BLaER1 (cell line): ENCODE results near the gene PLEKHJ1.

Experiments
- H3K27ac ChIP-seq: shearing (Covaris generic); formaldehyde crosslinking; 2 replicates; pipeline ENCODE4 v1.8.1; 2022
- H3K27me3 ChIP-seq: shearing (Covaris generic); formaldehyde crosslinking; 2 replicates; pipeline ENCODE4 v1.8.1; 2022
- H3K36me3 ChIP-seq: shearing (Covaris generic); formaldehyde crosslinking; 2 replicates; pipeline ENCODE4 v1.8.1; 2022
- H3K4me1 ChIP-seq: shearing (Covaris generic); formaldehyde crosslinking; 2 replicates; pipeline ENCODE4 v1.8.1; 2022
- H3K4me2 ChIP-seq: shearing (Covaris generic); formaldehyde crosslinking; 2 replicates; pipeline ENCODE4 v1.8.1; 2022
- H3K4me3 ChIP-seq: shearing (Covaris generic); formaldehyde crosslinking; 2 replicates; pipeline ENCODE4 v1.8.1; 2022
- H3K9ac ChIP-seq: shearing (Covaris generic); formaldehyde crosslinking; 2 replicates; pipeline ENCODE4 v1.8.1; 2022
- H3K9me3 ChIP-seq: shearing (Covaris generic); formaldehyde crosslinking; 2 replicates; pipeline ENCODE4 v1.8.1; 2022
- H4K20me1 ChIP-seq: shearing (Covaris generic); formaldehyde crosslinking; 2 replicates; pipeline ENCODE4 v1.8.1; 2022
- Cebpa-rat ChIP-seq: shearing (Covaris generic); IDR thresholded peaks from 2 replicates; pipeline ENCODE4 v1.8.1; 2022

PLEKHJ1 gene

DNA sequence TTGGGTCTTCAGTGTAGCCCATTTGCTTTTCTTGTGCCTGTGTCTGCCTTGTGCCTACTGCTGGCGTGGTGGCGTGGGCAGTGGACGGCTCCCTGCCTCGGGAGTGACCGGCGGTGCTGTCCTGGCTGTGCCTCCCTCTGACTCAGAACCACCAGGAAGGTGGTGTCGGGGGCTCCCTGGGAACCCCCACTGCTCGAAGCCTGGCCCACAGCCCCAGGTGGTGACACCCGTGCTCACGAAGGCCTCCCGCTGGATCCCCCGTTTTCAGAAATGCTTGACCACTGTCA lies 7.9 kb upstream of the PLEKHJ1 start:
- H3K9ac ChIP-seq, result no peak overlapping the region
- peaks cover 100% of the 10 kb centered on the region for H4K20me1 ChIP-seq
- peaks cover 48% of the 10 kb centered on the region for H3K4me1 ChIP-seq
- H3K27ac ChIP-seq, result no peak overlapping the region
- no peak overlapping the region for H3K4me2 ChIP-seq
- H3K27me3 ChIP-seq, result peaks cover 5% of the 10 kb centered on the region
- H3K4me3 ChIP-seq, result no peak overlapping the region
- H3K9me3 ChIP-seq, result no peaks in the 10 kb centered on the region
- peaks cover 85% of the 10 kb centered on the region for H3K36me3 ChIP-seq
- TF ChIP-seq Cebpa-rat, result no peak

DNA sequence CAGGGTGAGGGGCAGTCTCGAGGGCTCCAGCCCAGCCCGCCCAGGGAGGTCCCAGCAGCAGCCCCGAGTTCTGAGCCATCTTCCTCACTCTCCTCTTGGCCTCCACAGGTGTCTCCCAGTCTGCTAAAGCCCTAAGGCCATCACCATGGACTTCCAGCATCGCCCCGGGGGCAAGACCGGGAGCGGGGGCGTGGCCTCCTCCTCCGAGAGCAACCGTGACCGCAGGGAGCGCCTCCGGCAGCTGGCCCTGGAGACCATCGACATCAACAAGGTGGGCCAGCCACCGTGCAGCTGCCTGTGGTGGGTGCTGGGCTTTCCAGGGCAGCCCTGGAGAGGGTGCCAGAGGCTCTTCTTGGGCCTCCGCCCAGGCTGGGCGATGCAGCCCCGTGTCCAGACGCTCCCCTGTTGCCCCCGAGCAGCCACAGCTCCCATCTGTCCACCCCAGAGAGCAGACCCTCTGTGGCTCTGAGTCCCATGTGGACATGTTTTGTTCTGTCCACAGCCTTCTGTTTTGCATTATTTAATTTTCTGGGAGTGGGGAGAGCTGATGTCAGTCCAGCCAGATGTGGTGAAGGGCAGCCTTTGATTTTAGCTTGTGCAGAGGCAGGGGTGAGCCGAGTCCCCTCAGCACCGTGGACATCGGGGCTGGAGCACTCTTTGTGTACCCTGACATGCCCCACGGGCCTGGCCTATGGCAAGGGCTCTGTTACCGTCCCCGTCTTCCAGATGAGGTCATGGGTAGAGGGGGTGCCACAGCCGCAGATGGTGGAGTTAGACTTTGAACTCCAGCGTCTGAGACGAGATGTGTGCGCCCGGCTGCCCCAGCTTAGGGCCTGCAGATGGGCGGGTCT lies 7.4 kb upstream of the PLEKHJ1 start:
- H3K4me1 ChIP-seq, result peaks cover 53% of the 10 kb centered on the region
- H3K4me3 ChIP-seq, result no peak overlapping the region
- TF ChIP-seq Cebpa-rat, result no peak
- H4K20me1 ChIP-seq, result peaks cover 100% of the 10 kb centered on the region
- H3K27me3 ChIP-seq, result no peaks in the 10 kb centered on the region
- no peaks in the 10 kb centered on the region for H3K9me3 ChIP-seq
- peaks cover 79% of the 10 kb centered on the region for H3K36me3 ChIP-seq
- H3K27ac ChIP-seq, result no peak overlapping the region
- H3K4me2 ChIP-seq, result no peak overlapping the region
- H3K9ac ChIP-seq, result no peak overlapping the region

DNA sequence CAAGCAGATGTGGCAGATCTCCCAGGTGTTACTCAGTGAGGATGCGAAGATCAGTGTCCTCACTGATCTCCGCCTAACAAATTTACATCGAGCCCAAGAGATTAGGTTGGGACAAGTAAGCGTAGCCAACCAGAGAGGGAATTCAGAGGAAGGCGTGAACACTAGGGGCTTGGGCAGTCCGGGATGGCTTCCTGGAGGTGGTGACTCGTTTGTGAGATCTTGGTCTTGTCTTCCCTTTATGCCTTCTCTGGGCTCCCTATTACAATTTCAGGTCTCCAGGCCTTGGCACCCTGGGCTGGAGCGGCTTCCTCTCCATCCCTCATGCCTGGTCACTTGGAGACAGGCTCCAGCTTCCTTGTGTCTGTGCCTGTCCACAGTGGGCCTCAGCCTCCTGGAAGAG lies 6.7 kb upstream of the PLEKHJ1 start:
- Histone ChIP-seq H3K36me3 (peaks cover 74% of the 10 kb centered on the region), H4K20me1 (peaks cover 100% of the 10 kb centered on the region), H3K4me1 (peaks cover 60% of the 10 kb centered on the region), H3K4me3 (no peak overlapping the region), H3K4me2 (0 out of 2 replicates have a peak overlapping the region, but pooled peaks have one; percentile 98), H3K9me3 (no peaks in the 10 kb centered on the region), H3K27me3 (no peaks in the 10 kb centered on the region), H3K27ac (no peak overlapping the region), H3K9ac (no peak overlapping the region)
- TF ChIP-seq Cebpa-rat, result no peak

GRCh38 chr19:2242092-2242537 lies 6.0 kb upstream of the PLEKHJ1 start:
- peak overlapping the region; percentile 88; the same call in 1 of the 2 replicates for H3K27ac ChIP-seq
- peaks cover 100% of the 10 kb centered on the region for H4K20me1 ChIP-seq
- peaks cover 67% of the 10 kb centered on the region for H3K4me1 ChIP-seq
- H3K27me3 ChIP-seq, result no peaks in the 10 kb centered on the region
- peaks cover 67% of the 10 kb centered on the region for H3K36me3 ChIP-seq
- H3K9ac ChIP-seq, result 0 out of 2 replicates have a peak overlapping the region, but pooled peaks have one; percentile 35
- no peaks in the 10 kb centered on the region for H3K9me3 ChIP-seq
- peak overlapping the region; percentile 98 for H3K4me2 ChIP-seq
- TF ChIP-seq Cebpa-rat, result no peak
- no peak overlapping the region for H3K4me3 ChIP-seq

- H3K27ac ChIP-seq, result peak overlapping the region; percentile 88
- no peaks in the 10 kb centered on the region for H3K27me3 ChIP-seq
- peaks cover 68% of the 10 kb centered on the region for H3K4me1 ChIP-seq
- no peak for TF ChIP-seq Cebpa-rat
- no peaks in the 10 kb centered on the region for H3K9me3 ChIP-seq
- H3K36me3 ChIP-seq, result peaks cover 57% of the 10 kb centered on the region
- H4K20me1 ChIP-seq, result peaks cover 94% of the 10 kb centered on the region
- H3K4me3 ChIP-seq, result peak overlapping the region; percentile 97; the same call in 1 of the 2 replicates
- peak overlapping the region; percentile 98 for H3K9ac ChIP-seq
- H3K4me2 ChIP-seq, result peak overlapping the region; percentile 98
Observed at GRCh38 chr19:2240881-2241760, 5.0 kb upstream of the PLEKHJ1 start.

- peaks cover 69% of the 10 kb centered on the region for H3K4me1 ChIP-seq
- TF ChIP-seq Cebpa-rat, result no peak
- H3K4me2 ChIP-seq, result peak overlapping the region; percentile 98
- peak overlapping the region; percentile 98 for H3K9ac ChIP-seq
- H4K20me1 ChIP-seq, result peaks cover 89% of the 10 kb centered on the region
- no peaks in the 10 kb centered on the region for H3K27me3 ChIP-seq
- H3K27ac ChIP-seq, result peak overlapping the region; percentile 88
- H3K36me3 ChIP-seq, result peaks cover 46% of the 10 kb centered on the region
- H3K9me3 ChIP-seq, result no peaks in the 10 kb centered on the region
- H3K4me3 ChIP-seq, result peak overlapping the region; percentile 97
Observed at GRCh38 chr19:2239771-2240770, 3.9 kb upstream of the PLEKHJ1 start.

DNA sequence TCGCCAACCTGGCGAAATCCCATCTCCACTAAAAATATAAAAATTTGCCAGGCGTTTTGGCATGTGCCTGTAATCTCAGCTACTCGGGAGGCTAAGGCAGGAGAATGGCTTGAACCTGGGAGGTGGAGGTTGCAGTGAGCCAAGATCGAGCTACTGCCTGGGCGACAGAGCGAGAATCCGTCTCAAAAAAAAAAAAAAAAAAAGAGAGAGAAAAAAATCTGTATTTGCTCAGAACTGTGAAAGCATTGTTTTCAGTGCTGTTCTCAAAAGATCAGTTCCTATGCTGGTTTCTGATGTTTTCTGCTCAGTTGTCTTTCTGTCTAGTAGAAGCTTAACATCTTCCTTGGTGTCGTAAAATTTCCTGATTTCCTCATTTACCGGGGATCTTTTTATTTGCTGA lies 3.0 kb upstream of the PLEKHJ1 start:
- Histone ChIP-seq H3K4me3 (peak overlapping the region; percentile 97), H3K4me1 (peaks cover 78% of the 10 kb centered on the region), H3K27me3 (no peaks in the 10 kb centered on the region), H3K36me3 (peaks cover 43% of the 10 kb centered on the region), H4K20me1 (peaks cover 89% of the 10 kb centered on the region), H3K4me2 (peak overlapping the region; percentile 98), H3K9ac (peak overlapping the region; percentile 98), H3K9me3 (no peaks in the 10 kb centered on the region), H3K27ac (peak overlapping the region; percentile 88)
- TF ChIP-seq Cebpa-rat, result no peak

DNA sequence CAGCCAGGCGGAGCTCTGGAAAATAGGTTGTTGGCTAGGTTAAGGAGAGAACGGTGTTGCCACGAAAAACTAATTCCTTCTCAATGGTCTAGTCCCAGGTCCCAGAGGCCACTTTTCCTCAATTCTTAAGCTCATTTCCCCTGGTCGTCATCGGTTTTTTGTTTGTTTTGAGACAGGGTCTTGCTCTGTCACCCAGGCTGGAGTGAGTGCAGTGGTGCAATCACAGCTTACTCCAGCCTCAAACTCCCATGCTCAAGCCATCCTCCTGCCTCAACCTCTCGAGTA lies 1.7 kb upstream of the PLEKHJ1 start:
- H3K9ac ChIP-seq, result peak overlapping the region; percentile 98
- peak overlapping the region; percentile 98 for H3K4me2 ChIP-seq
- peaks cover 43% of the 10 kb centered on the region for H3K36me3 ChIP-seq
- peaks cover 80% of the 10 kb centered on the region for H3K4me1 ChIP-seq
- peaks cover 89% of the 10 kb centered on the region for H4K20me1 ChIP-seq
- peak overlapping the region; percentile 97 for H3K4me3 ChIP-seq
- H3K27me3 ChIP-seq, result no peaks in the 10 kb centered on the region
- H3K9me3 ChIP-seq, result no peaks in the 10 kb centered on the region
- peak overlapping the region; percentile 99 for H3K27ac ChIP-seq
- no peak for TF ChIP-seq Cebpa-rat
